Activated CD8-positive, alpha-beta T cell treated with anti-CD3 and anti-CD28 coated beads for 36 hours (primary cell): ENCODE measurements around the gene HADH. TPM values are rescaled to one million over a fixed set of nuclear protein-coding genes. Genes with fewer than 3 reads are reported as not detected.

Source experiments
- ATAC-seq: fragments of 200-7000 bp; cut with Tn5 transposase; one replicate; pipeline ENCODE4 v1.10.0; 2021; ENCODE audit warnings: mild to moderate bottlenecking, moderate library complexity
- CTCF ChIA-PET: fragments of 350-600 bp; sonication (Branson Sonifier 250); formaldehyde crosslinking; loops from one replicate; lab custom pipeline; 2021; ENCODE audit warnings: antibody characterized with exemption; lab: Charles Lee
- POLR2A ChIA-PET: fragments of 350-600 bp; sonication (Branson Sonifier 250); formaldehyde crosslinking; loops from one replicate; lab custom pipeline; 2021; ENCODE audit warnings: antibody characterized with exemption; lab: Charles Lee
- DNase-seq: peaks from one replicate; pipeline ENCODE4 v3.0.0-alpha.2; 2020
- H3K27ac Mint-ChIP-seq: one replicate; pipeline ENCODE4 v1.8.0; 2021; ENCODE audit warnings: mild to moderate bottlenecking, mixed read lengths
- H3K27me3 Mint-ChIP-seq: one replicate; pipeline ENCODE4 v1.8.0; 2021; ENCODE audit warnings: mixed read lengths
- H3K36me3 Mint-ChIP-seq: one replicate; pipeline ENCODE4 v1.8.0; 2021; ENCODE audit warnings: low read depth, mixed read lengths
- H3K4me1 Mint-ChIP-seq: one replicate; pipeline ENCODE4 v1.8.0; 2021; ENCODE audit warnings: low read depth, mixed read lengths
- H3K4me3 Mint-ChIP-seq: one replicate; pipeline ENCODE4 v1.8.0; 2021; ENCODE audit warnings: mild to moderate bottlenecking, moderate library complexity, mixed read lengths
- H3K9me3 Mint-ChIP-seq: one replicate; pipeline ENCODE4 v1.8.0; 2021; ENCODE audit warnings: mixed read lengths
- intact Hi-C: fragments of 100-400 bp; cut with micrococcal nuclease; formaldehyde crosslinking; loops from one replicate; pipeline ENCODE4 v1.10.0; 2022
- total RNA-seq, 2 experiments: library from RNA; stranded (reverse); gene quantifications; one replicate each; pipeline ENCODE4 v1.2.3, GENCODE V29; 2021
- TF ChIP-seq, protein P1 (sequence below): fragments of 200-600 bp; IDR thresholded peaks from one replicate; pipeline ENCODE4 v1.8.0; 2022; ENCODE audit warnings: antibody characterized with exemption, mild to moderate bottlenecking

Gene HADH
- total RNA-seq, 2 experiments from 2014 or later: 50.3 to 50.7 TPM

DNA sequence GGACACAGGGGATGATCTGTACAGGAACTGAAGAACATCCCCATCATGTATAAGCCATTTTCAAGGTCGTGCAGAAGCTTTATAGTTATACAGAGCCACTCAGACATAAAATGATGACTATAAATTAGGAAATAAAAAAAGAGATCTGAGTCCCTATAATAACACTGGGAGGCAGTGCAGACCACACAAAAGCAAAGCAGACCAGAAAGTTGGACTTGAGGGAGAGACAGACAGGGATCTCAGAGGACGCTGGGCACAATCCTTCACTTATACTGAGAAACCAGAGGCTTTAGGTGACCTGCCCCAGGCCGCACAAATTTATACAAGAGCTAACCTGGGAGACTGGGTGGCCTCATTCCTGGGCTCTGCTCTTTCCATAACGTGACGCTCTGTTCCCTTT lies 70.5 kb downstream of the HADH start:
- no peaks in the 10 kb centered on the region for H3K9me3 Mint-ChIP-seq

DNA sequence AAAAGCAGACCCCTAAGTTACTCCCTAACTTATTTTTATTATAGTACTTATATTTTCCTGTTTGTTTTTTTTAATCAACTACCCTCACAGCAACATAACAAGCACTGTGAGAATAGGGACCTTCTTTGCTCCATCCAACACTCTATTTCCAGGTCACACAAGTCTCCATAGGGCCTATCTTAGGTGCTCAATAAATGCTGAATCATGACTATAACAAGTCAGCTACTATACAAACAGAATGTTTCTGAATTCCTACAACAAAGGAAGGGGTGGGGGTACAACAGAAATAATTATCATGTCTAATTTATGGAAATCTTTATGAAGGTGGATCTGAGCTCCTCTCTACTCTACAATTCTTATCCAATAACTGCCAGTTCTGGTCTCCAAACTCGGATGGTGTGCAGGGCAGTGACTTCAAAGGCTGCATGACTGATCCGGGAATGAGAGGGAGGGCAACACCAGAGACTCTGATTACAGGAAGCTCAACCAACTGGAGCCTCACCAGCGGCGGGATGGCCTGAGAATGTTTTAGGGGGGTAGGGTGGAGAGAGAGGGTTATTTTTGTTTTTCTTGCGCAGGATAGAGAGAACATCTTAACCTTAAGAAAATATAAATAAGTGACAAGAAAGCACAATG lies 71.1 kb downstream of the HADH start:
- no peak overlapping the region for H3K4me3 Mint-ChIP-seq
- H3K27ac Mint-ChIP-seq: peak overlapping the region; percentile 62
- no peaks in the 10 kb centered on the region for H3K27me3 Mint-ChIP-seq
- POLR2A ChIA-PET: interaction anchor here (0.6 to 1.4 kb wide), 12 partner anchors 11 to 110 kb away, joined by 3 to 6 read pairs (median 3); no protein-coding TSS in a partner anchor
- TF ChIP-seq, protein P1, sequence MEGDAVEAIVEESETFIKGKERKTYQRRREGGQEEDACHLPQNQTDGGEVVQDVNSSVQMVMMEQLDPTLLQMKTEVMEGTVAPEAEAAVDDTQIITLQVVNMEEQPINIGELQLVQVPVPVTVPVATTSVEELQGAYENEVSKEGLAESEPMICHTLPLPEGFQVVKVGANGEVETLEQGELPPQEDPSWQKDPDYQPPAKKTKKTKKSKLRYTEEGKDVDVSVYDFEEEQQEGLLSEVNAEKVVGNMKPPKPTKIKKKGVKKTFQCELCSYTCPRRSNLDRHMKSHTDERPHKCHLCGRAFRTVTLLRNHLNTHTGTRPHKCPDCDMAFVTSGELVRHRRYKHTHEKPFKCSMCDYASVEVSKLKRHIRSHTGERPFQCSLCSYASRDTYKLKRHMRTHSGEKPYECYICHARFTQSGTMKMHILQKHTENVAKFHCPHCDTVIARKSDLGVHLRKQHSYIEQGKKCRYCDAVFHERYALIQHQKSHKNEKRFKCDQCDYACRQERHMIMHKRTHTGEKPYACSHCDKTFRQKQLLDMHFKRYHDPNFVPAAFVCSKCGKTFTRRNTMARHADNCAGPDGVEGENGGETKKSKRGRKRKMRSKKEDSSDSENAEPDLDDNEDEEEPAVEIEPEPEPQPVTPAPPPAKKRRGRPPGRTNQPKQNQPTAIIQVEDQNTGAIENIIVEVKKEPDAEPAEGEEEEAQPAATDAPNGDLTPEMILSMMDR: no peak
- intact Hi-C loops: no loop called here
- CTCF ChIA-PET: interaction anchor here (0.8 to 3.0 kb wide), 6 partner anchors 8 to 512 kb away, joined by 3 to 13 read pairs (median 6); no protein-coding TSS in a partner anchor
- no peaks in the 10 kb centered on the region for H3K9me3 Mint-ChIP-seq
- no peak for DNase-seq
- H3K36me3 Mint-ChIP-seq: peaks cover 39% of the 10 kb centered on the region
- ATAC-seq: no peak
- peaks cover 74% of the 10 kb centered on the region for H3K4me1 Mint-ChIP-seq

More for the DNA sequence above, 70.5 kb downstream of the HADH start:
- ChIA-PET POLR2A (interaction anchor here (0.6 to 1.4 kb wide), 10 partner anchors 10 to 110 kb away, joined by 3 to 5 read pairs (median 3); no protein-coding TSS in a partner anchor), CTCF (interaction anchor here (0.7 to 3.4 kb wide), 8 partner anchors 10 to 512 kb away, joined by 3 to 16 read pairs (median 4); no protein-coding TSS in a partner anchor)
- Mint-ChIP-seq H3K27me3 (no peaks in the 10 kb centered on the region), H3K4me3 (no peak overlapping the region), H3K36me3 (peaks cover 43% of the 10 kb centered on the region), H3K4me1 (peaks cover 74% of the 10 kb centered on the region), H3K27ac (peak overlapping the region; percentile 62)
- ATAC-seq (peak; percentile 19), DNase-seq (no peak)
- TF ChIP-seq, protein P1: peak; percentile 26
- intact Hi-C loops: no loop called here

DNA sequence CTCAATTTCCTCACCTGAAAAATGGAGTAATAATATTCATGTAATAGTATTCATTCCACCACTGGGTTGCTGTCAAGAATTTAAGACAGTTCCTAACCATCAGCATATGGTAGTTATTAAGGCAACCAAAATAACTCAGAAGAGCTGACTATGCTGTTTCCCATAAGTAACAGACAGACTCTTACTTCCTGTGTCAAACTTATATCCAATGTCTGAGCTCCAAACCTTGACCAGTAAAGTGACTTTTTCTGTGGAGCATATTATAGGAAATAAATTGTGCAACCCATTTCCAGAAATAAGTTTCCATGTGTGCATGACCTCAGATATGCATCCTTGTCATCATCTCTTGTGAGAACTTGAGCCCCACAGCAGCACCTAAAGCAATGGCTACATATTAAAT lies 78.8 kb downstream of the HADH start:
- ChIA-PET POLR2A (interaction anchor here (1.1 kb wide), 2 partner anchors 33 to 78 kb away, joined by 3 to 4 read pairs; no protein-coding TSS in a partner anchor), CTCF (interaction anchor here (0.6 to 1.2 kb wide), 2 partner anchors 45 to 95 kb away, joined by 3 to 4 read pairs; no protein-coding TSS in a partner anchor)
- intact Hi-C loops: no loop called here
- TF ChIP-seq, protein P1: no peak
- H3K36me3 Mint-ChIP-seq: peaks cover 60% of the 10 kb centered on the region
- no peaks in the 10 kb centered on the region for H3K9me3 Mint-ChIP-seq
- H3K27ac Mint-ChIP-seq: no peak overlapping the region
- no peak for DNase-seq
- no peak for ATAC-seq
- H3K27me3 Mint-ChIP-seq: no peaks in the 10 kb centered on the region
- H3K4me3 Mint-ChIP-seq: no peak overlapping the region
- peaks cover 72% of the 10 kb centered on the region for H3K4me1 Mint-ChIP-seq

DNA sequence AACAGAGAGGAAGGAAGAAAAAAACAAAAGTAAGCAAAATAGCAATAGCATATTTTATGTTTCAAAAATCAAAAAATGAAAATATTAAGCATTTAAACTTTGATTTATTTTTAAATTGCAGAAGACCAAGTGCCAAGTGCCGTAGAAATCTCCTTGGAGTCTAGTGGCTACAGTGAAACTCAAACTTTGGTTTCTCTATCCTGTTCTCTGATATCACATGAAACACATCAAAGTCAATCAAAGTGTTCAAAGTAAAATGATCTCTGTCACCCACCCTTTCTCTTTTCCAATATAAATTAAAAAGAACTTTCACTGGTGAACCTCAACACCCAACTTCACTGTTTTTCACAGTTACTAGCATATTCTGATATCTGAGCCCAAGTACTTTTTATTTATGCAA lies 81.1 kb downstream of the HADH start:
- TF ChIP-seq, protein P1: no peak
- Mint-ChIP-seq H3K9me3 (no peaks in the 10 kb centered on the region), H3K27me3 (no peaks in the 10 kb centered on the region), H3K27ac (peak overlapping the region; percentile 87), H3K4me3 (no peak overlapping the region), H3K4me1 (peaks cover 80% of the 10 kb centered on the region), H3K36me3 (peaks cover 69% of the 10 kb centered on the region)
- no peak for DNase-seq
- intact Hi-C loops: loop anchor here (5.0 kb wide), 2 partner anchors 33 to 37 kb away; no protein-coding TSS in a partner anchor
- ATAC-seq: no peak
- POLR2A ChIA-PET: interaction anchor here (1.4 to 1.9 kb wide), 2 partner anchors 10 to 18 kb away, joined by 5 to 10 read pairs; no protein-coding TSS in a partner anchor
- CTCF ChIA-PET: no interaction called here
